Measurements from ENCODE around the gene GFY.

DNA sequence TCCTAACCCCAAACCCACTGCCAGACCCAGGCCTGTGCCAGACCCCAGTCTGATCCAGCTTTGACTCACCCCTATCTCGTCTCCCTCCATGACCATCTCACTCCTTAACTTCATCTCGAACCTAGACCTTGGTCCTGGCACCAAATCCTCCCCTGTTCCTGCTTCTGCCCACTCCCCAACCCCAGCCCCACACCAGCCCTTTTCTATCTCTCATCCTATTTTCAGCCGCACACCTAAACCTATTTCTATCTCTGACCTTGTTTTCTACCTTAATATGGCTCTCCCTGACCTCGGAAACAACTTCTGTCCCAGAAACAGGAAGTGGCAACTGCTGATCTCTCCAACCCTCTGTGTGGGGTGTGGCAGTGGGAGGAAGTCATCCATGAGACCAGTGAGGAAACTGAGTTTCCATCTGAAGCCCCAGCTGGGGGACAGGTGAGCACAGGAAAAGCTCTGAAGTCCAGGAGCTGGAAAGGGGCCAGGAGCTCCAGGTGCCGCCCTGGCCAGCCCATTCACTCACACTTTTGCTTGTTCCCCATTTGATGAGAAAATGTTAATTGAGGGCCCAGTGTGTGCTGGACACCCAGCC lies 15.7 kb upstream of the GFY start:
- TF ChIP-seq CTCF (IDR thresholded peaks at IDR 0.05) (no peak), POLR2A (IDR thresholded peaks at IDR 0.05) (no peak)

Data from tibial nerve (tissue), 3 donors.